Left hindlimb (tissue), 1 donor: ENCODE results near the gene ZNF280A.

Source experiments
- DNase-seq: peaks from one replicate; pipeline ENCODE4 v3.0.0-alpha.2; 2018

The ZNF280A gene

GRCh38 chr22:22465782-22466181 lies 54.3 kb downstream of the ZNF280A start:
- DNase-seq, result no peak

- no peak for DNase-seq
These were observed 54.9 kb downstream of the ZNF280A start for GRCh38 chr22:22465094-22465602.

GRCh38 chr22:22464541-22465054 lies 55.5 kb downstream of the ZNF280A start:
- no peak for DNase-seq

GRCh38 chr22:22463855-22464540 lies 56.1 kb downstream of the ZNF280A start:
- DNase-seq, result peak; percentile 42
